Tibial nerve (tissue), 4 donors: ENCODE results near the gene METAP1D.

ENCODE experiments used
- EP300 ChIP-seq, 2 donors: sonication (generic); formaldehyde crosslinking; IDR thresholded peaks; one replicate each; pipeline ENCODE4 v1.6.1; 2017; ENCODE audit warnings: antibody characterized with exemption in 2 of 2, mild to moderate bottlenecking in 1 of 2
- POLR2A ChIP-seq, 2 donors: fragments of 450-650 bp; IDR thresholded peaks; one replicate each; pipeline ENCODE4 v1.6.1; 2017; ENCODE audit warnings: antibody characterized with exemption in 2 of 2, mild to moderate bottlenecking in 2 of 2, moderate library complexity in 2 of 2
- TF ChIP-seq, protein P1 (sequence below), 5 experiments: fragments of 200-600 bp in 3 of 5; fragments of 450-650 bp in 2 of 5; sonication (generic) in 3 of 5; IDR thresholded peaks; one replicate each; pipeline ENCODE4 v1.5.1; 2016 to 2019; ENCODE audit warnings: antibody characterized with exemption in 5 of 5, mild to moderate bottlenecking in 3 of 5, moderate library complexity in 2 of 5

DNA sequence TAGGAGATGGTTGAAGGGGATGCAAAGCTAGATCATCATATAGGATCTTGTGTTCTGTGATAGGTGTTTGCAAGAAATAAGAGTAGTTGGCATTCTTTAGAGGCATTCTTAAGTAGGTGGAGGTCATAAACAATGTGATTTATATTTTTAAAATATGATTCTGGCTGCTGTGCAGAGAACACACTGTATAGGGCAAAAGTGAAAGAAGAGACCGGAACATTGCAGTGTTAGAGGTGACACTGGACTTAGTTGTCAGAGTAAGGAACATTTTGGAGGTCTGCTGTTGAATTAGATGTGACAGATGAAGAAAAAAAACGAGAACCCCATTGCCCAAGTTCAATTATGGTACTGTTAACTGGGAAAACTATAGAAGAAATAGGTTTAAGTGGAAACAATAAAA lies 39.8 kb upstream of the METAP1D start:
- TF ChIP-seq, protein P1, sequence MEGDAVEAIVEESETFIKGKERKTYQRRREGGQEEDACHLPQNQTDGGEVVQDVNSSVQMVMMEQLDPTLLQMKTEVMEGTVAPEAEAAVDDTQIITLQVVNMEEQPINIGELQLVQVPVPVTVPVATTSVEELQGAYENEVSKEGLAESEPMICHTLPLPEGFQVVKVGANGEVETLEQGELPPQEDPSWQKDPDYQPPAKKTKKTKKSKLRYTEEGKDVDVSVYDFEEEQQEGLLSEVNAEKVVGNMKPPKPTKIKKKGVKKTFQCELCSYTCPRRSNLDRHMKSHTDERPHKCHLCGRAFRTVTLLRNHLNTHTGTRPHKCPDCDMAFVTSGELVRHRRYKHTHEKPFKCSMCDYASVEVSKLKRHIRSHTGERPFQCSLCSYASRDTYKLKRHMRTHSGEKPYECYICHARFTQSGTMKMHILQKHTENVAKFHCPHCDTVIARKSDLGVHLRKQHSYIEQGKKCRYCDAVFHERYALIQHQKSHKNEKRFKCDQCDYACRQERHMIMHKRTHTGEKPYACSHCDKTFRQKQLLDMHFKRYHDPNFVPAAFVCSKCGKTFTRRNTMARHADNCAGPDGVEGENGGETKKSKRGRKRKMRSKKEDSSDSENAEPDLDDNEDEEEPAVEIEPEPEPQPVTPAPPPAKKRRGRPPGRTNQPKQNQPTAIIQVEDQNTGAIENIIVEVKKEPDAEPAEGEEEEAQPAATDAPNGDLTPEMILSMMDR (IDR thresholded peaks at IDR 0.05) = no peak
- no peak for TF ChIP-seq EP300 (IDR thresholded peaks at IDR 0.05)
- TF ChIP-seq POLR2A (IDR thresholded peaks at IDR 0.05) = no peak
